C4-2B (cell line): Measurements from ENCODE around the gene VPS39.

Experiments used
- ZFX ChIP-seq: fragments of 450-650 bp; IDR thresholded peaks from 2 replicates; pipeline ENCODE4 v1.6.1; 2017
- TF ChIP-seq, protein P1 (sequence below): fragments of 450-650 bp; conservative IDR thresholded peaks from 2 replicates; pipeline ENCODE4 v1.5.1; 2017; ENCODE audit warnings: mild to moderate bottlenecking

DNA sequence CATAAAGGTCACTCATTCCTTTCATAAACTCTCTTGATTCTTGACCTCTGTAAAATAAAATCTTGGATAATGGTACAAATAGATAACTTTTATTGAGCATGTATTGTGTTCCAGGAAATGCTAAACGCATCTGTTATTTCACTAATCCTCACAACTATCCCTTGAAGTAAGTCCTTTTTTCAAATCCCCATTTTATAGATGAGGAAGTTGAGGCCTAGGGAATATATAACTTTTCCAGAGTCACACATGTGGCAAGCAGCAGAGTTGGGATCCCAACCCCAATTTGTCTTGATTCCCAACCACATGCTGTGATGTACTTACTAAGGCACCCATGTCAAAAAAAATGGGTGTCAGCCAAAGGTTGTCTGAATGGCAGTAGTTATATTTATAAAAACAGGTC, 6.3 kb downstream of the VPS39 start:
- no peak for TF ChIP-seq ZFX
- TF ChIP-seq, protein P1, sequence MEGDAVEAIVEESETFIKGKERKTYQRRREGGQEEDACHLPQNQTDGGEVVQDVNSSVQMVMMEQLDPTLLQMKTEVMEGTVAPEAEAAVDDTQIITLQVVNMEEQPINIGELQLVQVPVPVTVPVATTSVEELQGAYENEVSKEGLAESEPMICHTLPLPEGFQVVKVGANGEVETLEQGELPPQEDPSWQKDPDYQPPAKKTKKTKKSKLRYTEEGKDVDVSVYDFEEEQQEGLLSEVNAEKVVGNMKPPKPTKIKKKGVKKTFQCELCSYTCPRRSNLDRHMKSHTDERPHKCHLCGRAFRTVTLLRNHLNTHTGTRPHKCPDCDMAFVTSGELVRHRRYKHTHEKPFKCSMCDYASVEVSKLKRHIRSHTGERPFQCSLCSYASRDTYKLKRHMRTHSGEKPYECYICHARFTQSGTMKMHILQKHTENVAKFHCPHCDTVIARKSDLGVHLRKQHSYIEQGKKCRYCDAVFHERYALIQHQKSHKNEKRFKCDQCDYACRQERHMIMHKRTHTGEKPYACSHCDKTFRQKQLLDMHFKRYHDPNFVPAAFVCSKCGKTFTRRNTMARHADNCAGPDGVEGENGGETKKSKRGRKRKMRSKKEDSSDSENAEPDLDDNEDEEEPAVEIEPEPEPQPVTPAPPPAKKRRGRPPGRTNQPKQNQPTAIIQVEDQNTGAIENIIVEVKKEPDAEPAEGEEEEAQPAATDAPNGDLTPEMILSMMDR = no peak
